Prostate gland (tissue), 2 donors: Measurements from ENCODE around the gene MYBPHL.

Source experiments
- CTCF ChIP-seq, 4 experiments: fragments of 200-600 bp in 2 of 4; fragments of 450-650 bp in 2 of 4; sonication (generic) in 2 of 4; IDR thresholded peaks; 1 replicate in 3 of 4; 2 replicates in 1 of 4; pipeline ENCODE4 v1.5.1; 2016 to 2019; ENCODE audit warnings: antibody characterized with exemption in 4 of 4, mild to moderate bottlenecking in 2 of 4, moderate library complexity in 2 of 4
- POLR2A ChIP-seq: fragments of 450-650 bp; IDR thresholded peaks from one replicate; pipeline ENCODE4 v1.6.1; 2016; ENCODE audit warnings: antibody characterized with exemption, mild to moderate bottlenecking

DNA sequence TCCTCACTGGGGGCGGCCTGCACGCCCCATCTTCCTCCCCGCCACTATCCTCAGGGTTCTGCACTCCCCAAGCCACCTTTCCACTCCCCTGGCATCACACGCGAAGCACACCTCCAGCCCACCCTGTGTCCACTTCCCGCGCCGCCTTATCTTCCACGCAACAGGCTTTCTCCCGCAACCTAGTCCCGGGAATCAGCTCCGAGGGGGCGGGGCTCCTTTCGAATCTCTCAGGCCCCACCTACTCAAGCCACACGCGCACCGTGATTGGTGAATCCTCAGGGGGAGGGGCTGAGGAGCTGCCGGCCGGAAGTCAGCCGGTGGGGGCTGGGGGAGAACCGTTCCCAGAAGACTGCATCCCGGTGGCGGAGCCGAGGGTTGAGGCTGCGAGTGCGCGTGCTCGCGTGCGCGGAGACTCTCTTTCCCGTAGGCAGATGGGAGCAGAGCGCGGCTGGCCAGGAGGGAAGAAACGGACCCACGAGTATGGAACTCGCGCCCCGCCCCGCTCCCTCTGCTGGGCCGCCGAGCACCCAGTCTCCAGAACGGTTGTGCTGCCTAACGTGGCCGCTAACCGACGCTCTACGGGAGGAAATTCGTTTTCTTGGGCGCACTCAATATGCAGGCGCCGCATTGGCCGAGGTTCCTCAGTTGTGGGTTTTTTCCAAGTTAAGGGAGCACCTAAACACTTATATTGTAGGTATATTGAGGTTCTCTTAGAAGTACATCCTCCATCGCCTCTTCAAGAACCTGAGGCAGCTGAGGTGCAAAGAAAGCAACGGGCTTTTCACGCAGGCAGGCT lies 23.7 kb downstream of the MYBPHL start, which contains the start of gene PSRC1:
- TF ChIP-seq POLR2A (peak; percentile 71), CTCF (IDR thresholded peaks at IDR 0.05) (peak in 3 of 4 experiments; percentile 31 to 68 (median 65))
